Inflammatory macrophage treated with lipopolysaccharide for 1 hour (primary cell): ENCODE results near the gene KRTAP5-8.
"Not testable (repeated sequence)": the region's sequence is repeated elsewhere in the genome, so short reads cannot be mapped to it uniquely, and the experiment has no call there.

Experiments used
- DNase-seq, 2 donors: peaks; one replicate each; pipeline ENCODE4 v3.0.0-alpha.2; 2020 to 2022

KRTAP5-8 gene

GRCh38 chr11:71518506-71519471 lies 19.0 kb upstream of the KRTAP5-8 start:
- DNase-seq, result no peak

- DNase-seq, result no peak
These were observed 18.3 kb upstream of the KRTAP5-8 start for GRCh38 chr11:71519546-71519945.

GRCh38 chr11:71525188-71525937 lies 12.5 kb upstream of the KRTAP5-8 start:
- DNase-seq, result no peak

- no peak for DNase-seq
These were observed 11.8 kb upstream of the KRTAP5-8 start for GRCh38 chr11:71525938-71526495.

GRCh38 chr11:71526796-71527575 lies 10.8 kb upstream of the KRTAP5-8 start, which contains the start of gene KRTAP5-7:
TSS of gene KRTAP5-7 (plus strand) at chr11:71527267. CDS start at chr11:71527301, 34 bp downstream.
- DNase-seq, result not testable (repeated sequence)

GRCh38 chr11:71527576-71528210 lies 10.1 kb upstream of the KRTAP5-8 start:
- no peak for DNase-seq

GRCh38 chr11:71530602-71531001 lies 7.2 kb upstream of the KRTAP5-8 start:
- no peak for DNase-seq

GRCh38 chr11:71532036-71532610 lies 5.7 kb upstream of the KRTAP5-8 start:
- DNase-seq, result peak; percentile 88 to 90

- peak in 1 of 2 donors; percentile 9 for DNase-seq
These were observed 2.9 kb upstream of the KRTAP5-8 start for GRCh38 chr11:71534711-71535608.

- DNase-seq, result no peak
These were observed 2.0 kb upstream of the KRTAP5-8 start for GRCh38 chr11:71535825-71536224.

- DNase-seq, result no peak
These were observed 288 bp upstream of the KRTAP5-8 start for GRCh38 chr11:71537537-71537936.

GRCh38 chr11:71538666-71538990 lies 803 bp downstream of the KRTAP5-8 start:
- DNase-seq, result no peak

GRCh38 chr11:71539017-71539416 lies 1.2 kb downstream of the KRTAP5-8 start:
- DNase-seq, result no peak

GRCh38 chr11:71539971-71540370 lies 2.1 kb downstream of the KRTAP5-8 start:
- not testable (repeated sequence) for DNase-seq

- DNase-seq, result peak; percentile 9 to 21
These were observed 2.9 kb downstream of the KRTAP5-8 start for GRCh38 chr11:71540521-71541304.

GRCh38 chr11:71542382-71542781 lies 4.6 kb downstream of the KRTAP5-8 start:
- no peak for DNase-seq

- DNase-seq, result peak; percentile 56 to 92
These were observed 5.3 kb downstream of the KRTAP5-8 start for GRCh38 chr11:71542879-71543777.

- peak; percentile 62 to 84 for DNase-seq
These were observed 6.0 kb downstream of the KRTAP5-8 start for GRCh38 chr11:71543866-71544265.
